ENCODE results near the gene SLC25A17. TPM values are rescaled to one million over a fixed set of nuclear protein-coding genes. Genes with fewer than 3 reads are reported as not detected.
A peak's percentile ranks its signal among the peaks of the same experiment; 100 is the strongest.
"Not testable (repeated sequence)": the region's sequence is repeated elsewhere in the genome, so short reads cannot be mapped to it uniquely, and the experiment has no call there.

The SLC25A17 gene
- total RNA-seq, 1 experiment from 2014 or later: 38.8 TPM

DNA sequence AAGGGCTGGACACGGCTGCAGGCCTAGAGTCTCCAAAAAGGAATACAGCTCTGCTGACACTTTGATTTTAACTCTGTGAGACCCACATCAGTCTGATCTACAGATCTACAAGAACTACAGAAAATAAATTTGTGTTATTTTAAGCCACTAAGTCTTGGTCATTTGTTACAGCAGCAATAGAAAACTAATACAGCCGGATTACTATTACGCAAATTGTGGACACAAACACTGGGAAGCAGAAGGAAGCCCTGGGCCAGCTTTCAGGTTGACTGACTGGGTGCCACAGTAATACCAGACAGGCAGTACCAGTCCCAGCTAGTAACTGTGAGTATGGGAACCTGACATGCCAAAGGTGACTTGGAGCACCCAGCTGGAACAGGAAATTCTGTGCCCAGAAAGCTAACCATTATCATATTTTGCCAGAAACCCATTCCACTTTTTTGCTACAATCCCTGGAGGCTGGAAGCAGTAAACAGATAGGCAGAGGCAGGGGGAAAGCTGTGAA is 13.4 kb downstream of the SLC25A17 start:
- Histone ChIP-seq H3K4me1 (replicated peaks) (peaks cover 9% of the 10 kb centered on the region; the same call in 1 of the 2 replicates), H3K27ac (no peak overlapping the region), H3K36me3 (peaks cover 11% of the 10 kb centered on the region; the same call in 1 of the 2 replicates), H3K27me3 (replicated peaks) (no peaks in the 10 kb centered on the region), H3K4me3 (no peak overlapping the region), H3K9me3 (replicated peaks) (no peaks in the 10 kb centered on the region)
- DNase-seq (ENCODE audit: low read depth in 1 of 2, low spot score in 2 of 2): no peak

GRCh38 chr22:40805239-40805638 is 13.9 kb downstream of the SLC25A17 start:
- Histone ChIP-seq H3K36me3 (peaks cover 11% of the 10 kb centered on the region; the same call in 1 of the 2 replicates), H3K4me1 (replicated peaks) (peaks cover 9% of the 10 kb centered on the region; the same call in 1 of the 2 replicates), H3K27ac (no peak overlapping the region), H3K27me3 (replicated peaks) (no peaks in the 10 kb centered on the region), H3K4me3 (no peak overlapping the region), H3K9me3 (replicated peaks) (no peaks in the 10 kb centered on the region)
- no peak for DNase-seq (ENCODE audit: low read depth in 1 of 2, low spot score in 2 of 2)

DNA sequence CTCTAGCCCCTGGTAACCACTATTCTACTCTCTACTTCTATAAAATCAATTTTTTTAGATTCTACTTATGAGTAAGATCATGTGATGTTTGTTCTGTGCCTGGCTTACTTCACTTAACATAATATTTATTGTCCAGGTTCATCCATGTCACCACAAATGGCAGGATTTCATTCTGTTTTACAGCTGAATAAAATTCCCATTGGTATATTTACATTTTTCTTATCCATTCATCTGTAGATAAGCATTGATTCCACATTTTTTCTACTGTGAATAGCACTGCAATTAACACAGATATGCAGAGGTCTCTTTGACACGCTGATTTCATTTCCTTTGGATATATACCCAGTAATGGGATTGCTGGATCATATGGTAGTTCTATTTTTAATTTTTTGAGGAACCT is 15.8 kb downstream of the SLC25A17 start:
- H3K4me3 ChIP-seq: no peak overlapping the region
- H3K9me3 ChIP-seq (replicated peaks): no peaks in the 10 kb centered on the region
- H3K27ac ChIP-seq: no peak overlapping the region
- no peaks in the 10 kb centered on the region for H3K27me3 ChIP-seq (replicated peaks)
- peaks cover 11% of the 10 kb centered on the region; the same call in 1 of the 2 replicates for H3K36me3 ChIP-seq
- no peak for DNase-seq (ENCODE audit: low read depth in 1 of 2, low spot score in 2 of 2)
- H3K4me1 ChIP-seq (replicated peaks): 0 out of 2 replicates have a peak, but pooled peaks cover 1% of the 10 kb centered on the region

GRCh38 chr22:40799008-40799407 is 20.1 kb downstream of the SLC25A17 start:
- H3K9me3 ChIP-seq (replicated peaks): no peaks in the 10 kb centered on the region
- no peak overlapping the region for H3K4me3 ChIP-seq
- H3K36me3 ChIP-seq: peaks cover 3% of the 10 kb centered on the region
- no peak for DNase-seq (ENCODE audit: low read depth in 1 of 2, low spot score in 2 of 2)
- no peaks in the 10 kb centered on the region for H3K27me3 ChIP-seq (replicated peaks)
- no peak overlapping the region for H3K27ac ChIP-seq
- peaks cover 5% of the 10 kb centered on the region for H3K4me1 ChIP-seq (replicated peaks)

GRCh38 chr22:40797427-40797826 is 21.7 kb downstream of the SLC25A17 start:
- no peaks in the 10 kb centered on the region for H3K9me3 ChIP-seq (replicated peaks)
- no peak for DNase-seq (ENCODE audit: low read depth in 1 of 2, low spot score in 2 of 2)
- H3K4me3 ChIP-seq: no peak overlapping the region
- H3K36me3 ChIP-seq: peaks cover 10% of the 10 kb centered on the region
- peaks cover 5% of the 10 kb centered on the region for H3K4me1 ChIP-seq (replicated peaks)
- H3K27me3 ChIP-seq (replicated peaks): no peaks in the 10 kb centered on the region
- no peak overlapping the region for H3K27ac ChIP-seq

DNA sequence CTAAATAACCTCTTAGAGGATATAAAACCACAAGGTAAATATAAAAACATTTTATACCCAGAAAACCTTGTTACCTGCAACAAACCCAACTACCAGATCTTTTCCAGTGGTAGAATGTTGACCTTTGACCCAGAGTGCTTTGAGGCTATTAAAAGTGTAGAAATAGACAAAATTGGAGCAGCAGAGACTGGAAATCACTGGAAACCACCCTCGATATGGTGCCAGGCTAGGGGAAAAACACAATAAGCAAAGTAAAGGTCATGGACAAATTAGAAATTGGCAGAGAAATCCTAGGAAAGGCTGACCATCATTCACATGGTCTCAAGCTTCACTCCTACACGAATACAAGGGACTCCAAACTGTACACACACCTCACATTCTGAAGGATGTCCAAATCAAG is 26.7 kb downstream of the SLC25A17 start:
- Histone ChIP-seq H3K27me3 (replicated peaks) (no peaks in the 10 kb centered on the region), H3K4me1 (replicated peaks) (peaks cover 15% of the 10 kb centered on the region), H3K9me3 (replicated peaks) (no peaks in the 10 kb centered on the region), H3K36me3 (peaks cover 30% of the 10 kb centered on the region), H3K27ac (no peak overlapping the region), H3K4me3 (no peak overlapping the region)
- DNase-seq (ENCODE audit: low read depth in 1 of 2, low spot score in 2 of 2): no peak

DNA sequence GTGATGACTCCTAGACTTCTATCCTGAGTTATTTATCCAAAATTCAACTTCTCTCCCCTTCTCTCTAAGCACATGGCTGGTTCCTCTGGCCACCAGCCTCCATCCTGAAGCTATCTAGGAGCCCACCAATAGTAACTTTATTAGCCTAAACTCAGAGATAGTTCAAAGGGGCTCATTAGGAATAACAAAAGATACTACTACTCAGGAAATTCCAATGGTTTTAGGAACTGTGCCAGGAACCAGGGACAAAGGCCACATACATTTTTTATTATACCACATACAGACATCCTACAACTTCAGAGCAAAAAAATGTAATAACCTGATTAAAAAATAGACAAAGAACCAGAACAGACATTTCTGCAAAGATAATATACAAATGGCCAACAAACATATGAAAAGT is 27.9 kb downstream of the SLC25A17 start:
- Histone ChIP-seq H3K27me3 (replicated peaks) (no peaks in the 10 kb centered on the region), H3K4me1 (replicated peaks) (peaks cover 12% of the 10 kb centered on the region), H3K27ac (no peak overlapping the region), H3K4me3 (no peak overlapping the region), H3K36me3 (peaks cover 36% of the 10 kb centered on the region), H3K9me3 (replicated peaks) (no peaks in the 10 kb centered on the region)
- DNase-seq (ENCODE audit: low read depth in 1 of 2, low spot score in 2 of 2): peak in 1 of 2 experiments; percentile 30

DNA sequence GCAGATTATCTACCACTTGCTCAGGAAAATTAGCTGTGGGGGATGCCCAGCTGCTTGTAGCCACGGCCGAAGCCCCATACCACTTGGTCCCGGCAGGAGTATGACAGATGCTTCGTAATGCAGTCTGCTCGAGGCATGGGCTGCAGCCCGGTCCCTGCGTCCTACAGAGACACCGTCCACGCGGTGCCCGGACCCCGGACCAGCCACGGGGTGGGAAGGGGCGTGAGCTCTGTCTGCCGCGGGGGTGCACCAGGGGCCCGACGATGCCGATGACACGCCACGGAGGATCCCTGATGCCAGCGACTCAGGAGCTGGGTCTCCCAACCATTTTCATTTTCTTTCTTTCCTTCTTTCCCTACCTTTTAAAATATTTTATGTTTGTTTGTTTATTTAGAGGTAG is 30.0 kb downstream of the SLC25A17 start:
- Histone ChIP-seq H3K9me3 (replicated peaks) (no peaks in the 10 kb centered on the region), H3K27me3 (replicated peaks) (no peaks in the 10 kb centered on the region), H3K27ac (no peak overlapping the region), H3K4me1 (replicated peaks) (peaks cover 12% of the 10 kb centered on the region), H3K4me3 (no peak overlapping the region), H3K36me3 (peaks cover 39% of the 10 kb centered on the region)
- no peak for DNase-seq (ENCODE audit: low read depth in 1 of 2, low spot score in 2 of 2)

- no peak overlapping the region for H3K27ac ChIP-seq
- no peaks in the 10 kb centered on the region for H3K4me1 ChIP-seq (replicated peaks)
- no peaks in the 10 kb centered on the region for H3K9me3 ChIP-seq (replicated peaks)
- peaks cover 28% of the 10 kb centered on the region for H3K36me3 ChIP-seq
- H3K27me3 ChIP-seq (replicated peaks): no peaks in the 10 kb centered on the region; the same call in 1 of the 2 replicates
- H3K4me3 ChIP-seq: no peak overlapping the region
- DNase-seq (ENCODE audit: low read depth in 1 of 2, low spot score in 2 of 2): no peak
Observed at GRCh38 chr22:40782521-40782920, 36.6 kb downstream of the SLC25A17 start.

- DNase-seq (ENCODE audit: low read depth in 1 of 2, low spot score in 2 of 2); H3K4me3 ChIP-seq; H3K27ac ChIP-seq; H3K9me3 ChIP-seq (replicated peaks); H3K27me3 ChIP-seq (replicated peaks); H3K4me1 ChIP-seq (replicated peaks): not testable (repeated sequence)
- peaks cover 31% of the 10 kb centered on the region for H3K36me3 ChIP-seq
Observed at GRCh38 chr22:40781749-40782148, 37.4 kb downstream of the SLC25A17 start.

- H3K9me3 ChIP-seq (replicated peaks): no peaks in the 10 kb centered on the region
Observed at GRCh38 chr22:40769761-40770160, 49.4 kb downstream of the SLC25A17 start.

GRCh38 chr22:40768206-40768605 is 50.9 kb downstream of the SLC25A17 start:
- Histone ChIP-seq H3K4me3 (no peak overlapping the region), H3K27me3 (replicated peaks) (no peaks in the 10 kb centered on the region), H3K9me3 (replicated peaks) (no peaks in the 10 kb centered on the region), H3K36me3 (peaks cover 22% of the 10 kb centered on the region), H3K27ac (no peak overlapping the region), H3K4me1 (replicated peaks) (no peaks in the 10 kb centered on the region)
- no peak for DNase-seq (ENCODE audit: low read depth in 1 of 2, low spot score in 2 of 2)

More at GRCh38 chr22:40769761-40770160, 49.4 kb downstream of the SLC25A17 start:
- no peaks in the 10 kb centered on the region for H3K27me3 ChIP-seq (replicated peaks)
- no peak overlapping the region for H3K27ac ChIP-seq
- H3K4me1 ChIP-seq (replicated peaks): no peaks in the 10 kb centered on the region
- no peak for DNase-seq (ENCODE audit: low read depth in 1 of 2, low spot score in 2 of 2)
- H3K4me3 ChIP-seq: no peak overlapping the region
- peaks cover 32% of the 10 kb centered on the region for H3K36me3 ChIP-seq

DNA sequence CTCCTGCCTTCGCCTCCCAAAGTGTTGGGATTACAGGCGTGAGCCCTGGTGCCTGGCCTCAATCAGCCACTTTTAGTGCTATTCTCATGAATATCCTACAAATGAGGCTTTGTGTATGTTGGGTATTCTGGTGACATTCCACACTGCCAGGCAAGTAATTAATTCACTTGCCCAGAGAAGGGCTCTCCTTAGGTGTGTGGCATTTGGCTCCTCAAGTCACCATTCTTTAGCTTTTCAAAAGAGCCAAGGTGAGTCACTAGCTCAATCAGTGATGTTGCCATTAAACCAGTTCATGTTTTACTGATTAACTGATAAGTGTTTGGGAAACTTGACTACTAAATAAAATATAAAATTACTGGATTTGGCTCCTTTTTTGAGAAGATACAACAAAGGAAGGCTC is 52.2 kb downstream of the SLC25A17 start:
- Histone ChIP-seq H3K27me3 (replicated peaks) (no peaks in the 10 kb centered on the region), H3K27ac (no peak overlapping the region), H3K4me3 (no peak overlapping the region), H3K4me1 (replicated peaks) (no peaks in the 10 kb centered on the region), H3K36me3 (peaks cover 13% of the 10 kb centered on the region), H3K9me3 (replicated peaks) (no peaks in the 10 kb centered on the region)
- no peak for DNase-seq (ENCODE audit: low read depth in 1 of 2, low spot score in 2 of 2)

GRCh38 chr22:40764763-40765441 is 54.2 kb downstream of the SLC25A17 start:
- Histone ChIP-seq H3K36me3 (no peaks in the 10 kb centered on the region; the same call in none of the 2 replicates), H3K4me1 (replicated peaks) (no peaks in the 10 kb centered on the region), H3K27ac (no peak overlapping the region), H3K9me3 (replicated peaks) (no peaks in the 10 kb centered on the region), H3K4me3 (no peak overlapping the region), H3K27me3 (replicated peaks) (no peaks in the 10 kb centered on the region)
- DNase-seq (ENCODE audit: low read depth in 1 of 2, low spot score in 2 of 2): no peak

Measured in SJSA1 (cell line).